GM21576 (cell line): ENCODE data around the gene MRGPRE.

Source experiments
- ATAC-seq: cut with Tn5 transposase; IDR thresholded peaks from one replicate; pipeline ENCODE4 v1.9.1; 2021; ENCODE audit warnings: mild to moderate bottlenecking, moderate library complexity; ENCODE audit not compliant: unreplicated experiment

MRGPRE gene

GRCh38 chr11:3215346-3216026 lies 16.7 kb downstream of the MRGPRE start:
- ATAC-seq: no peak

- no peak for ATAC-seq
Measured at GRCh38 chr11:3214420-3214699, 17.9 kb downstream of the MRGPRE start.

- ATAC-seq: no peak
Measured at GRCh38 chr11:3213659-3214419, 18.4 kb downstream of the MRGPRE start.

- ATAC-seq: no peak
Measured at GRCh38 chr11:3208272-3208671, 23.9 kb downstream of the MRGPRE start.

GRCh38 chr11:3207526-3208189 lies 24.6 kb downstream of the MRGPRE start:
- no peak for ATAC-seq

GRCh38 chr11:3206922-3207204 lies 25.4 kb downstream of the MRGPRE start:
- ATAC-seq: no peak

GRCh38 chr11:3206156-3206921 lies 25.9 kb downstream of the MRGPRE start:
- no peak for ATAC-seq

GRCh38 chr11:3205261-3206155 lies 26.7 kb downstream of the MRGPRE start:
- no peak for ATAC-seq

- no peak for ATAC-seq
Measured at GRCh38 chr11:3204141-3205015, 27.8 kb downstream of the MRGPRE start.

GRCh38 chr11:3203221-3204043 lies 28.8 kb downstream of the MRGPRE start:
- ATAC-seq: no peak

- ATAC-seq: no peak
Measured at GRCh38 chr11:3202759-3203158, 29.5 kb downstream of the MRGPRE start.

- ATAC-seq: no peak
Measured at GRCh38 chr11:3202305-3202704, 29.9 kb downstream of the MRGPRE start.

- ATAC-seq: no peak
Measured at GRCh38 chr11:3201677-3202181, 30.5 kb downstream of the MRGPRE start.

- ATAC-seq: no peak
Measured at GRCh38 chr11:3201112-3201581, 31.1 kb downstream of the MRGPRE start.

GRCh38 chr11:3200388-3201111 lies 31.7 kb downstream of the MRGPRE start:
- ATAC-seq: no peak

GRCh38 chr11:3199537-3200295 lies 32.5 kb downstream of the MRGPRE start:
- no peak for ATAC-seq

- no peak for ATAC-seq
Measured at GRCh38 chr11:3198815-3199214, 33.4 kb downstream of the MRGPRE start.
